PC-9 (cell line): ENCODE data around the gene NOLC1. TPM values are rescaled to one million over a fixed set of nuclear protein-coding genes. Genes with fewer than 3 reads are reported as not detected.

Source experiments
- BruUV-seq: library from RNA; stranded (reverse); fragments of 400-500 nt; replicated peaks from 2 replicates; lab custom pipeline; 2021; lab: Mats Ljungman, UMichigan
- CTCF ChIA-PET: fragments of 300-600 bp; sonication (Branson Sonifier 250); formaldehyde crosslinking; loops from one replicate; lab custom pipeline; 2022; ENCODE audit warnings: antibody characterized with exemption; lab: Charles Lee
- POLR2A ChIA-PET: fragments of 300-600 bp; sonication (Branson Sonifier 250); formaldehyde crosslinking; loops from one replicate; lab custom pipeline; 2022; ENCODE audit warnings: antibody characterized with exemption; ENCODE audit not compliant: unreplicated experiment; lab: Charles Lee
- DNase-seq, 2 experiments: peaks; one replicate each; pipeline versions ENCODE4 v3.0.0 to v3.0.0-alpha.2; 2015 to 2022; ENCODE audit warnings: mixed read lengths in 1 of 2
- H2AFZ ChIP-seq: fragments of 200-600 bp; sonication (generic); 2 replicates; pipeline ENCODE4 v1.8.1; 2017; ENCODE audit warnings: antibody characterized with exemption
- H3F3A ChIP-seq: fragments of 200-600 bp; sonication (generic); 2 replicates; pipeline ENCODE4 v1.8.1; 2017; ENCODE audit warnings: antibody characterized with exemption, mild to moderate bottlenecking, low read depth; ENCODE audit not compliant: insufficient read depth
- H3K27ac ChIP-seq: fragments of 200-600 bp; sonication (generic); 2 replicates; pipeline ENCODE4 v1.6.1; 2016; ENCODE audit warnings: mixed run types
- H3K27me3 ChIP-seq: fragments of 200-600 bp; sonication (generic); 2 replicates; pipeline ENCODE4 v1.6.1; 2016; ENCODE audit warnings: low read depth, mixed run types; ENCODE audit not compliant: insufficient read depth
- H3K36me3 ChIP-seq: fragments of 200-600 bp; sonication (generic); 2 replicates; pipeline ENCODE4 v1.6.1; 2016; ENCODE audit warnings: low read depth, mixed run types
- H3K4me1 ChIP-seq: fragments of 200-600 bp; sonication (generic); replicated peaks from 2 replicates; pipeline ENCODE4 v1.6.1; 2016; ENCODE audit warnings: mixed run types; ENCODE audit not compliant: insufficient read depth
- H3K4me2 ChIP-seq: fragments of 200-600 bp; sonication (generic); 2 replicates; pipeline ENCODE4 v1.6.1; 2017; ENCODE audit warnings: mixed run types
- H3K4me3 ChIP-seq: fragments of 200-600 bp; sonication (generic); 2 replicates; pipeline ENCODE4 v1.6.1; 2016; ENCODE audit warnings: mixed run types
- H3K79me2 ChIP-seq: fragments of 200-600 bp; sonication (generic); 2 replicates; pipeline ENCODE4 v1.6.1; 2017; ENCODE audit warnings: low read depth, mixed run types
- H3K9me2 ChIP-seq: fragments of 200-600 bp; sonication (generic); 2 replicates; pipeline ENCODE4 v1.8.1; 2017; ENCODE audit warnings: mild to moderate bottlenecking; ENCODE audit not compliant: insufficient read depth
- H3K9me3 ChIP-seq: fragments of 200-600 bp; sonication (generic); 2 replicates; pipeline ENCODE4 v1.8.1; 2016; ENCODE audit warnings: low read depth; ENCODE audit not compliant: insufficient read depth
- H4K20me1 ChIP-seq: fragments of 200-600 bp; sonication (generic); 2 replicates; pipeline ENCODE4 v1.8.1; 2017; ENCODE audit not compliant: insufficient read depth
- EZH2 ChIP-seq: fragments of 200-600 bp; sonication (generic); IDR thresholded peaks from 2 replicates; pipeline ENCODE4 v1.8.0; 2017; ENCODE audit warnings: antibody characterized with exemption, low read depth
- intact Hi-C: fragments of 100-400 bp; cut with micrococcal nuclease; formaldehyde crosslinking; loops from one replicate; pipeline ENCODE4 v1.10.0; 2022; ENCODE audit not compliant: unreplicated experiment
- total RNA-seq: library from RNA; stranded (reverse); gene quantifications from 2 replicates; pipeline ENCODE4 v1.2.3, GENCODE V29; 2021
- TF ChIP-seq, protein P1 (sequence below): fragments of 200-600 bp; sonication (generic); conservative IDR thresholded peaks from 2 replicates; pipeline ENCODE4 v1.6.1; 2017; ENCODE audit warnings: mixed run types, antibody characterized with exemption, mild to moderate bottlenecking, moderate library complexity

NOLC1 gene
- total RNA-seq, 1 experiment from 2014 or later = 59.5 TPM

DNA sequence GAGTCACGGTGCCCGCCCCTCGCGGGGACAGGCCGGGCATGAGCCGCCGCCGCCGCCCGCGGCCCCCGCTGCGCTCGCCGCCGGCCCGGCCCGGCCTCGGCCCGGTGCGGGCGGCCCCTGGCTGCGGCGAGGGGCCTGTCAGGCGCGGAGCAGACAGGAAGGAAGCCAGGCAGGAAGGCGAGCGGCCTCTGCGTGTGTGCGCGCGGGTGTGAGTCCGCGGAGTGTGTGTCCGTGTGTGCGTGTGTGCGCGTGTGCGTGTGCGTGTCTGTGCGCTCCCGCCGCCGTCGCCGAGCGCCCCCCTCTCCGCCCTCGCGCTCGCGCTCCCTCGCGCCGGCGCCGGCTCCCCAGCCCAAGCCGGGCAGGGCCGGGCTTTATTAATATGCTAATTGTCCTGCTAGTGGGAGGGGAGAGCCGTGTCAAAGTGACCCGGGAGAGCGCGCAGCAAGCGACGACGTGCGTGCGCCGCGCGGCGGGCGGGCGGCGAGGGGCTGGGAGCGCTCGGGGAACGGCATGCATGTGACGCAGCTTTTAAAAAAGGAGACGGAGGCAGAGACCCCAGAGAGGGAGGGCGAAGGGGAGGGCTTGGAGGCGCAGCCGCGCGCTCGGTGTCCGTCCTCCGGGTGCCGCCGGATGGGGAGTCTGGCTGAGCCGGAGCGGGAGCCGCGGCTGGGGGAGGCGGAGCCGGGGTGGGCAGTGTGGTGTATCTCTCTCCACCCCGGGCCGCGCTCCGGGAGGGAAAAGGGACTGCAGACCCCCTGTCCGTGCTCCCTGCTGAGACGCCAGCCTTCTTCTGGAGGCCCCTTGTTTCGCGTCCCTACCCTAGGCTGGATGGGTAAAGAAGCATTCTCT is 31.8 kb upstream of the NOLC1 start, which contains the start of gene LDB1:
TSS of gene LDB1 (minus strand) at position 227 of the 849 bp plus-strand sequence. CDS start 258 bp downstream, outside the sequence.
- ChIA-PET POLR2A (interaction anchor here (0.7 kb wide), 1 partner anchor 484 kb away, joined by 3 read pairs; no protein-coding TSS in a partner anchor), CTCF (no interaction called here)
- no peak within 1 kb of the TSS for H3K27ac ChIP-seq
- H3K4me3 ChIP-seq = peak within 1 kb of the TSS; percentile 74
- no peaks in the 10 kb centered on the region for H3K79me2 ChIP-seq
- no peaks in the 10 kb centered on the region for H3K27me3 ChIP-seq
- BruUV-seq = no TSS peak
- TF ChIP-seq, protein P1, sequence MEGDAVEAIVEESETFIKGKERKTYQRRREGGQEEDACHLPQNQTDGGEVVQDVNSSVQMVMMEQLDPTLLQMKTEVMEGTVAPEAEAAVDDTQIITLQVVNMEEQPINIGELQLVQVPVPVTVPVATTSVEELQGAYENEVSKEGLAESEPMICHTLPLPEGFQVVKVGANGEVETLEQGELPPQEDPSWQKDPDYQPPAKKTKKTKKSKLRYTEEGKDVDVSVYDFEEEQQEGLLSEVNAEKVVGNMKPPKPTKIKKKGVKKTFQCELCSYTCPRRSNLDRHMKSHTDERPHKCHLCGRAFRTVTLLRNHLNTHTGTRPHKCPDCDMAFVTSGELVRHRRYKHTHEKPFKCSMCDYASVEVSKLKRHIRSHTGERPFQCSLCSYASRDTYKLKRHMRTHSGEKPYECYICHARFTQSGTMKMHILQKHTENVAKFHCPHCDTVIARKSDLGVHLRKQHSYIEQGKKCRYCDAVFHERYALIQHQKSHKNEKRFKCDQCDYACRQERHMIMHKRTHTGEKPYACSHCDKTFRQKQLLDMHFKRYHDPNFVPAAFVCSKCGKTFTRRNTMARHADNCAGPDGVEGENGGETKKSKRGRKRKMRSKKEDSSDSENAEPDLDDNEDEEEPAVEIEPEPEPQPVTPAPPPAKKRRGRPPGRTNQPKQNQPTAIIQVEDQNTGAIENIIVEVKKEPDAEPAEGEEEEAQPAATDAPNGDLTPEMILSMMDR = no peak
- no peak for TF ChIP-seq EZH2
- peak within 1 kb of the TSS; percentile 82 for H2AFZ ChIP-seq
- no peaks in the 10 kb centered on the region for H3K36me3 ChIP-seq
- no peaks in the 10 kb centered on the region; the same call in none of the 2 replicates for H3K4me1 ChIP-seq
- no peaks in the 10 kb centered on the region for H3F3A ChIP-seq
- H3K4me2 ChIP-seq = peak within 1 kb of the TSS; percentile 85
- intact Hi-C loops = no loop called here
- peak; percentile 43 to 60 for DNase-seq
- H4K20me1 ChIP-seq = no peaks in the 10 kb centered on the region
- H3K9me2 ChIP-seq = no peaks in the 10 kb centered on the region
- H3K9me3 ChIP-seq = no peaks in the 10 kb centered on the region

DNA sequence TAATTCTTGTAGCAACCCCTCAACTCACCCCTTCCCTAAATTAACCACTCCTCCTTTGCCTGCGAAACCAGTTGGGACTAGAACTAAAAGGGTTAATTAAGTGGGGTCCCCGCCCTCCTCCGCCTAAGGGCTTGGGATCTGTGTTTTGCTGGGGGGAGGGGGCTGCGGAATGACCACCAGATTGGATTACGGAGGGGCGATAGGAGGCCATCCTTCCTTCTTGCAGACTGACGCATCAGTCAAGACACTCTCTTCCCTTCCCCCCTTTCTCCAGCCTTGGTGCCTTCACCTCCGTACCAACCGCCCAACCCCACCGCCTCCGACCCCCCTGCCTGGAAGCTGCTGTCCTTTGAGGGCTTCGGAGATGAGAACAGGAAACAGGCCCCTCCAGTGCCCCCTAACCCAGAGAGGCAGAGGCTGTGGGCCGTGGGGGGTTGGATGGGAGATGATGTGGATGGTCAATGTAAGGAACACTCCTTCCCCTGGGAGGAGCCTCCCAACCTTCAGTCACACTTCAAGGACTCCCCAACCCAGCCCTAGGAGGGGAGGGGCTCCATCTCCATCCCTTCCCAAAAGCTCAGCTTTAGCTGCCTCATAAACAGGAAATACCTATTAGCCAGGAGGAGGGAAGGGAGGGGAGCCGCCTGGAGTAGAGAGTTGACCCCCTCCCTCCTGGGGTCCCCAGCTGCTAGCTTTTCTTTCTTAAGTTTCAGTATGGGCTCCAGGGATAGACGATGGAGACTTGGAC is 31.0 kb upstream of the NOLC1 start:
- no peaks in the 10 kb centered on the region for H3K9me3 ChIP-seq
- no peaks in the 10 kb centered on the region for H3K79me2 ChIP-seq
- H3K36me3 ChIP-seq = no peaks in the 10 kb centered on the region
- BruUV-seq = TSS peak; percentile 67
- POLR2A ChIA-PET = interaction anchor here (0.7 kb wide), 1 partner anchor 484 kb away, joined by 3 read pairs; no protein-coding TSS in a partner anchor
- H3K4me3 ChIP-seq = peak overlapping the region; percentile 74
- no peaks in the 10 kb centered on the region; the same call in 1 of the 2 replicates for H3K4me1 ChIP-seq
- no peak for DNase-seq
- no peaks in the 10 kb centered on the region for H3K27me3 ChIP-seq
- H3K9me2 ChIP-seq = no peaks in the 10 kb centered on the region
- H4K20me1 ChIP-seq = no peaks in the 10 kb centered on the region
- intact Hi-C loops = no loop called here
- CTCF ChIA-PET = no interaction called here
- H3F3A ChIP-seq = no peaks in the 10 kb centered on the region
- no peak for TF ChIP-seq EZH2
- TF ChIP-seq, protein P1 = no peak
- H3K4me2 ChIP-seq = peak overlapping the region; percentile 85
- peak overlapping the region; percentile 79; the same call in 1 of the 2 replicates for H2AFZ ChIP-seq
- H3K27ac ChIP-seq = no peak overlapping the region

DNA sequence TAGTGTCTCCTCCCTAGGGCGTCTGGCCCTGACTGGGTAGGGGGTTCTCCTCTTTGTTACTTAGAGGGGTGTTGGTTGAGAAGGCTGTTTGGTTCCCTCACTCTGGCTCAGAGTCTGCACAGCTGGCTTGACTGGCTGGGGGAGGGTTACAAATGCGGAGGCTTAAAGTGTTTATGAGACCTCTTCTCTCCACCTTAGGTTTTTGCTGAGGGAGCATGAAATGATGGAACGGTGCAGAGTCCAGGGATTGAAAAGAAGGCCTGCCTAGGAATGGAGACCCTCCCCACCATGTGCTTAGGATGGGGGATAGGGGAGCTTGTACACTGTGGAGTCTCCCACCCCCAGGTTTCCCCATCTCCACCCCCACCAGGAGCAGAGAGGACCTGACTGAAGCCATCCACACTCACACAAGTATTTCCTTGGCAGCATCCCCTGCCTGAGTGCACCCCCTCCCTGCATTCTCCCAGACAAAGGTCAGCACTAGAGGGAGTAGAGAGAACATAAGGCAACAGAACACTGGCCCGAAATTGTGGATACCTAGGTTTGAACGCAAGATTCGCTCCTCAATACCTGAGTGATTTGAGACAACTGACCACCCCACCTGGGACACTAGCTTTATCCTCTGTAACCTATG is 30.3 kb upstream of the NOLC1 start:
- H3F3A ChIP-seq = no peaks in the 10 kb centered on the region
- no TSS peak for BruUV-seq
- CTCF ChIA-PET = interaction anchor here (0.6 kb wide), 1 partner anchor 301 kb away, joined by 7 read pairs; no protein-coding TSS in a partner anchor
- no peaks in the 10 kb centered on the region for H3K9me2 ChIP-seq
- no peak overlapping the region for H3K27ac ChIP-seq
- H3K36me3 ChIP-seq = no peaks in the 10 kb centered on the region
- no peak overlapping the region for H3K4me2 ChIP-seq
- H4K20me1 ChIP-seq = no peaks in the 10 kb centered on the region
- TF ChIP-seq, protein P1 = no peak
- TF ChIP-seq EZH2 = no peak
- H3K27me3 ChIP-seq = no peaks in the 10 kb centered on the region
- no peak overlapping the region for H2AFZ ChIP-seq
- no peaks in the 10 kb centered on the region for H3K79me2 ChIP-seq
- intact Hi-C loops = no loop called here
- no peaks in the 10 kb centered on the region for H3K9me3 ChIP-seq
- no peak overlapping the region for H3K4me3 ChIP-seq
- H3K4me1 ChIP-seq = no peaks in the 10 kb centered on the region; the same call in 1 of the 2 replicates
- DNase-seq = no peak
- POLR2A ChIA-PET = no interaction called here
